ENCODE measurements around the gene FAM234B. TPM values are rescaled to one million over a fixed set of nuclear protein-coding genes. Genes with fewer than 3 reads are reported as not detected.

Gene FAM234B
- total RNA-seq, 3 donors from 2014 or later (not counting 1 experiment from before 2014, with no cell fraction given) = 5.5 to 8.7 (median 6.6) TPM

GRCh38 chr12:13088496-13088895, 44.3 kb downstream of the FAM234B start:
- Mint-ChIP-seq H3K36me3 (no peaks in the 10 kb centered on the region), H3K27ac (no peak overlapping the region), H3K4me3 (no peak overlapping the region), H3K4me1 (no peaks in the 10 kb centered on the region), H3K9me3 (no peaks in the 10 kb centered on the region), H3K27me3 (ENCODE audit: low read depth in 2 of 2) (no peaks in the 10 kb centered on the region)
- no peak overlapping the region for H3K27ac ChIP-seq (ENCODE audit: low read length)
- intact Hi-C loops (cut with micrococcal nuclease) = no loop called here
- no peaks in the 10 kb centered on the region for H3K36me3 ChIP-seq (ENCODE audit: control insufficient read depth, insufficient read depth, low read length)
- no peak for TF ChIP-seq CTCF (IDR thresholded peaks at IDR 0.05)
- H3K4me3 ChIP-seq (ENCODE audit: low read length) = no peak overlapping the region
- no peaks in the 10 kb centered on the region for H3K27me3 ChIP-seq (ENCODE audit: control insufficient read depth, insufficient read depth, low read length)
- H3K9me3 ChIP-seq (ENCODE audit: control insufficient read depth, insufficient read depth, low read length) = no peaks in the 10 kb centered on the region
- 90% methylated on average over 3 of the region's 4 CpGs for WGBS (ENCODE audit: insufficient coverage)
- DNase-seq = no peak
- no peak for ATAC-seq
- H3K4me1 ChIP-seq (ENCODE audit: control insufficient read depth, insufficient read depth, low read length) = no peaks in the 10 kb centered on the region

- Mint-ChIP-seq H3K36me3 (no peaks in the 10 kb centered on the region), H3K27ac (no peak overlapping the region), H3K27me3 (ENCODE audit: low read depth in 2 of 2) (peaks cover 0 to 7% of the 10 kb centered on the region in 2 donors), H3K4me1 (no peaks in the 10 kb centered on the region), H3K4me3 (no peak overlapping the region), H3K9me3 (no peaks in the 10 kb centered on the region)
- Histone ChIP-seq H3K27me3 (ENCODE audit: control insufficient read depth, insufficient read depth, low read length) (no peaks in the 10 kb centered on the region), H3K36me3 (ENCODE audit: control insufficient read depth, insufficient read depth, low read length) (no peaks in the 10 kb centered on the region), H3K4me3 (ENCODE audit: low read length) (no peak overlapping the region), H3K4me1 (ENCODE audit: control insufficient read depth, insufficient read depth, low read length) (no peaks in the 10 kb centered on the region), H3K9me3 (ENCODE audit: control insufficient read depth, insufficient read depth, low read length) (no peaks in the 10 kb centered on the region), H3K27ac (ENCODE audit: low read length) (no peak overlapping the region)
- DNase-seq (no peak), ATAC-seq (no peak)
- WGBS (ENCODE audit: insufficient coverage) = 85% methylated on average over 3 of the region's 4 CpGs
- intact Hi-C loops (cut with micrococcal nuclease) = no loop called here
- TF ChIP-seq CTCF (IDR thresholded peaks at IDR 0.05) = no peak
Observed at GRCh38 chr12:13090054-13090453, 45.9 kb downstream of the FAM234B start.

- ATAC-seq = no peak
- 94% methylated on average over 6 of the region's 6 CpGs for WGBS (ENCODE audit: insufficient coverage)
- H3K4me3 Mint-ChIP-seq = no peak overlapping the region
- intact Hi-C loops (cut with micrococcal nuclease) = no loop called here
- no peak for TF ChIP-seq CTCF (IDR thresholded peaks at IDR 0.05)
- no peaks in the 10 kb centered on the region for H3K9me3 ChIP-seq (ENCODE audit: control insufficient read depth, insufficient read depth, low read length)
- no peaks in the 10 kb centered on the region for H3K4me1 ChIP-seq (ENCODE audit: control insufficient read depth, insufficient read depth, low read length)
- H3K4me1 Mint-ChIP-seq = no peaks in the 10 kb centered on the region
- H3K27ac Mint-ChIP-seq = no peak overlapping the region
- H3K27me3 ChIP-seq (ENCODE audit: control insufficient read depth, insufficient read depth, low read length) = no peaks in the 10 kb centered on the region
- no peak for DNase-seq
- no peaks in the 10 kb centered on the region for H3K36me3 ChIP-seq (ENCODE audit: control insufficient read depth, insufficient read depth, low read length)
- no peak overlapping the region for H3K4me3 ChIP-seq (ENCODE audit: low read length)
- no peaks in the 10 kb centered on the region for H3K9me3 Mint-ChIP-seq
- H3K27me3 Mint-ChIP-seq (ENCODE audit: low read depth in 2 of 2) = peaks cover 0 to 11% of the 10 kb centered on the region in 2 donors
- no peak overlapping the region for H3K27ac ChIP-seq (ENCODE audit: low read length)
- H3K36me3 Mint-ChIP-seq = no peaks in the 10 kb centered on the region
Observed at GRCh38 chr12:13091832-13092231, 47.7 kb downstream of the FAM234B start.

- Histone ChIP-seq H3K36me3 (ENCODE audit: control insufficient read depth, insufficient read depth, low read length) (no peaks in the 10 kb centered on the region), H3K9me3 (ENCODE audit: control insufficient read depth, insufficient read depth, low read length) (no peaks in the 10 kb centered on the region), H3K4me3 (ENCODE audit: low read length) (no peak overlapping the region), H3K4me1 (ENCODE audit: control insufficient read depth, insufficient read depth, low read length) (peaks cover 8% of the 10 kb centered on the region), H3K27ac (ENCODE audit: low read length) (no peak overlapping the region), H3K27me3 (ENCODE audit: control insufficient read depth, insufficient read depth, low read length) (no peaks in the 10 kb centered on the region)
- H3K4me3 Mint-ChIP-seq = no peak overlapping the region
- no peaks in the 10 kb centered on the region for H3K36me3 Mint-ChIP-seq
- no peak for TF ChIP-seq CTCF (IDR thresholded peaks at IDR 0.05)
- 86% methylated on average over 7 of the region's 7 CpGs for WGBS (ENCODE audit: insufficient coverage)
- H3K9me3 Mint-ChIP-seq = no peaks in the 10 kb centered on the region
- intact Hi-C loops (cut with micrococcal nuclease) = no loop called here
- ATAC-seq (no peak), DNase-seq (no peak)
- peaks cover 8% of the 10 kb centered on the region in 2 donors for H3K4me1 Mint-ChIP-seq
- H3K27me3 Mint-ChIP-seq (ENCODE audit: low read depth in 2 of 2) = peaks cover 3 to 11% of the 10 kb centered on the region in 2 donors
- no peak overlapping the region for H3K27ac Mint-ChIP-seq
Observed at GRCh38 chr12:13093191-13093847, 49.1 kb downstream of the FAM234B start.
